ENCODE data around the gene DMRT3.

DMRT3 gene

GRCh38 chr9:1005043-1005667 is 28.7 kb downstream of the DMRT3 start:
- DNase-seq, result no peak

- DNase-seq, result no peak
These were observed 30.9 kb downstream of the DMRT3 start for GRCh38 chr9:1007312-1007711.

GRCh38 chr9:1008216-1008615 is 31.8 kb downstream of the DMRT3 start:
- DNase-seq, result no peak

GRCh38 chr9:1009101-1009707 is 32.7 kb downstream of the DMRT3 start:
- peak; percentile 82 for DNase-seq

GRCh38 chr9:1013021-1013420 is 36.6 kb downstream of the DMRT3 start:
- no peak for DNase-seq

GRCh38 chr9:1014225-1014624 is 37.8 kb downstream of the DMRT3 start:
- no peak for DNase-seq

- no peak for DNase-seq
These were observed 38.2 kb downstream of the DMRT3 start for GRCh38 chr9:1014640-1015039.

GRCh38 chr9:1018121-1018520 is 41.7 kb downstream of the DMRT3 start:
- no peak for DNase-seq

GRCh38 chr9:1024112-1024511 is 47.7 kb downstream of the DMRT3 start:
- no peak for DNase-seq

- no peak for DNase-seq
These were observed 48.7 kb downstream of the DMRT3 start for GRCh38 chr9:1025131-1025530.

- DNase-seq, result no peak
These were observed 49.8 kb downstream of the DMRT3 start for GRCh38 chr9:1026219-1026618.

GRCh38 chr9:1028501-1029190 is 52.2 kb downstream of the DMRT3 start:
- DNase-seq, result no peak

GRCh38 chr9:1031951-1032601 is 55.6 kb downstream of the DMRT3 start:
- DNase-seq, result no peak

GRCh38 chr9:1034271-1034670 is 57.8 kb downstream of the DMRT3 start:
- DNase-seq, result no peak

GRCh38 chr9:1039589-1039988 is 63.1 kb downstream of the DMRT3 start:
- no peak for DNase-seq
